Fibroblast of pulmonary artery (primary cell): ENCODE results near the gene FSTL3.

Experiments
- DNase-seq: peaks from one replicate; pipeline ENCODE4 v3.0.0-alpha.2; 2010; ENCODE audit warnings: low read depth
- H3K4me3 ChIP-seq: replicated peaks from 2 replicates; pipeline ENCODE4 v1.5.1; 2011; ENCODE audit warnings: low read depth, mild to moderate bottlenecking, control low read depth, low read length, moderate library complexity
- TF ChIP-seq, protein P1 (sequence below): IDR thresholded peaks from 2 replicates; pipeline ENCODE4 v1.5.1; 2011; ENCODE audit warnings: mild to moderate bottlenecking, control low read depth, low read length, inconsistent platforms; ENCODE audit errors: missing control alignments

The FSTL3 gene

DNA sequence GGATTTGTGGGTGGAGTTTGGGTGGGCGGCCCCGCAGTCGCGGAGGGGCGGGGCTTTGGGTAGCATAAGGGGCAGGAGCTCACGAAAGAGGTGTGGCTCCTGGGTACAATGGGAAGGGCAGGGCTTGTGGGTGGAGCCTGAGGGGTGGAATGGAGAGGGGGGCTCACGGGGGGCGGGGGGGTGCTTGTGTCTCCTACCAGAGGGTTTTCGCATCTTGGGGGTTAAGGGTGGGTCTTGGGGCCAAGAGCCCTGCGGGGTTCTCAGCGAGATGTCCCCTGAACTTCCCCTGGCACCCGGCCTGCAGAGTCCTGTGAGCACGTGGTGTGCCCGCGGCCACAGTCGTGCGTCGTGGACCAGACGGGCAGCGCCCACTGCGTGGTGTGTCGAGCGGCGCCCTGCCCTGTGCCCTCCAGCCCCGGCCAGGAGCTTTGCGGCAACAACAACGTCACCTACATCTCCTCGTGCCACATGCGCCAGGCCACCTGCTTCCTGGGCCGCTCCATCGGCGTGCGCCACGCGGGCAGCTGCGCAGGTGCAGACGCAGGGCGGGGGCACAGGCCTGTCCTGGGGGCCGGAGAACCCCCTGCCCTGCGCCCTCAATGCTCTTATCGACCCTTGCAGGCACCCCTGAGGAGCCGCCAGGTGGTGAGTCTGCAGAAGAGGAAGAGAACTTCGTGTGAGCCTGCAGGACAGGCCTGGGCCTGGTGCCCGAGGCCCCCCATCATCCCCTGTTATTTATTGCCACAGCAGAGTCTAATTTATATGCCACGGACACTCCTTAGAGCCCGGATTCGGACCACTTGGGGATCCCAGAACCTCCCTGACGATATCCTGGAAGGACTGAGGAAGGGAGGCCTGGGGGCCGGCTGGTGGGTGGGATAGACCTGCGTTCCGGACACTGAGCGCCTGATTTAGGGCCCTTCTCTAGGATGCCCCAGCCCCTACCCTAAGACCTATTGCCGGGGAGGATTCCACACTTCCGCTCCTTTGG is 5.1 kb downstream of the FSTL3 start:
- H3K4me3 ChIP-seq: peak overlapping the region; percentile 60
- DNase-seq: no peak
- TF ChIP-seq, protein P1, sequence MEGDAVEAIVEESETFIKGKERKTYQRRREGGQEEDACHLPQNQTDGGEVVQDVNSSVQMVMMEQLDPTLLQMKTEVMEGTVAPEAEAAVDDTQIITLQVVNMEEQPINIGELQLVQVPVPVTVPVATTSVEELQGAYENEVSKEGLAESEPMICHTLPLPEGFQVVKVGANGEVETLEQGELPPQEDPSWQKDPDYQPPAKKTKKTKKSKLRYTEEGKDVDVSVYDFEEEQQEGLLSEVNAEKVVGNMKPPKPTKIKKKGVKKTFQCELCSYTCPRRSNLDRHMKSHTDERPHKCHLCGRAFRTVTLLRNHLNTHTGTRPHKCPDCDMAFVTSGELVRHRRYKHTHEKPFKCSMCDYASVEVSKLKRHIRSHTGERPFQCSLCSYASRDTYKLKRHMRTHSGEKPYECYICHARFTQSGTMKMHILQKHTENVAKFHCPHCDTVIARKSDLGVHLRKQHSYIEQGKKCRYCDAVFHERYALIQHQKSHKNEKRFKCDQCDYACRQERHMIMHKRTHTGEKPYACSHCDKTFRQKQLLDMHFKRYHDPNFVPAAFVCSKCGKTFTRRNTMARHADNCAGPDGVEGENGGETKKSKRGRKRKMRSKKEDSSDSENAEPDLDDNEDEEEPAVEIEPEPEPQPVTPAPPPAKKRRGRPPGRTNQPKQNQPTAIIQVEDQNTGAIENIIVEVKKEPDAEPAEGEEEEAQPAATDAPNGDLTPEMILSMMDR: no peak

DNA sequence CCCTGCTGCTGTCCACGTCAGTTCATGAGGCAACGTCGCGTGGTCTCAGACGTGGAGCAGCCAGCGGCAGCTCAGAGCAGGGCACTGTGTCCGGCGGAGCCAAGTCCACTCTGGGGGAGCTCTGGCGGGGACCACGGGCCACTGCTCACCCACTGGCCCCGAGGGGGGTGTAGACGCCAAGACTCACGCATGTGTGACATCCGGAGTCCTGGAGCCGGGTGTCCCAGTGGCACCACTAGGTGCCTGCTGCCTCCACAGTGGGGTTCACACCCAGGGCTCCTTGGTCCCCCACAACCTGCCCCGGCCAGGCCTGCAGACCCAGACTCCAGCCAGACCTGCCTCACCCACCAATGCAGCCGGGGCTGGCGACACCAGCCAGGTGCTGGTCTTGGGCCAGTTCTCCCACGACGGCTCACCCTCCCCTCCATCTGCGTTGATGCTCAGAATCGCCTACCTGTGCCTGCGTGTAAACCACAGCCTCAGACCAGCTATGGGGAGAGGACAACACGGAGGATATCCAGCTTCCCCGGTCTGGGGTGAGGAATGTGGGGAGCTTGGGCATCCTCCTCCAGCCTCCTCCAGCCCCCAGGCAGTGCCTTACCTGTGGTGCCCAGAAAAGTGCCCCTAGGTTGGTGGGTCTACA is 6.6 kb downstream of the FSTL3 start:
- TF ChIP-seq, protein P1: no peak
- DNase-seq: no peak
- H3K4me3 ChIP-seq: no peak overlapping the region

DNA sequence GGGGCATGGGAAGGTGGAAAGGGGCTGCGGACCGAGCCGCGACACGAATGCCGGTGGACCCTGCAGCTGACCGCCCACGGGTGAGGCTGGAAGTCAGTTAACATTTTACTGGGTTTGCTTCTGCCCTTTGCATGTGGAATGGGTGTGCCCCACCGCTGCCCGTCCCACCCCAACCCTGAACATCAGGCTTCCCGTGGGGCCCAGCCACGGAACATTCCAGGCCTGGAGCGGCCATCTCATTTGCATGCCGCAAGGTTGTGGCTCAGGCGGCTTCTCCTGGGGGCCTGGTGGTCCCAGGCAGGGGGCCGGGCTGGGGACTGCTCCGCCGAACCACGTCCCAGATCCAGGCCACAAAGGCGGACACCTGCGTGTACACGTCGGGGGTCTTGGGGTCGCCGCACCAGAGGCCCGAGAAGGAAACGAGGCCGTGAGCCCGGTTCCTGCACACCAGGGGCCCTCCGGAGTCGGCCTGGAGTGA is 9.3 kb downstream of the FSTL3 start:
- no peak overlapping the region for H3K4me3 ChIP-seq
- DNase-seq: no peak
- TF ChIP-seq, protein P1: no peak

DNA sequence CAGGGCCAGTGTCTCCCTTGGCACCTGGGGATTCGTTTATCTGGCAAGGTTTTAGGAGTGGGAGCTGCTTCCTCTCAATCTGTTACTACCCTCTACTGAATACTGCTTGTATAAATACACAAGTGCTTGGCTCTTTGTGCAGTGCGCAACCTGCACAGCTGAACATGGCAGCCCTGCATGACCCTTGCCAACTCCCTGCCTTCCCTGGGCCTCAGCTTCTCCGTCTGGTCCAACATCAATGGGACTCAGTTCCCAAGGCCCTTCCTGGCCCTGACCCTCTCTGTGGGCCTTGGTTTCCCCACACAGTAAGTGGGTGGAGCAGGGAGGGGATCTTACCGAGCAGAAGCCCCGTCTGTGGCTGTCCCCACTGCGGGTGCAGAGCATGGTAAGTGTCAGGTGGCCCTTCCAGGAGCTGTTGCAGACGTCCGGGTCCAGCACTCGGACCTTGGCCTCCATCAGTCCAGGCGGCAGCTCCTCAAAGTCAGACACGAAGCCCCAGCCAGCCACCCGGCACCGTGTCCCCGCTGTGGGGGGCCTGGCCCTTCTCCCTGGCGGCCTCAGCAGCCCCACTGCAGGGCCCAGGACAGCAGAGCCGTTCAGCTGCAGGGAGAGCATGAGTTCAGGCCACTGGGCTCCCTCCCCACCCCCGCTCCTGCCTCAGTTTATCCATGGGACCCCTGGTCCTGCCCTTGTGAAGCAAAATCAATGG is 10.6 kb downstream of the FSTL3 start:
- no peak for DNase-seq
- H3K4me3 ChIP-seq: no peak overlapping the region
- TF ChIP-seq, protein P1: no peak

DNA sequence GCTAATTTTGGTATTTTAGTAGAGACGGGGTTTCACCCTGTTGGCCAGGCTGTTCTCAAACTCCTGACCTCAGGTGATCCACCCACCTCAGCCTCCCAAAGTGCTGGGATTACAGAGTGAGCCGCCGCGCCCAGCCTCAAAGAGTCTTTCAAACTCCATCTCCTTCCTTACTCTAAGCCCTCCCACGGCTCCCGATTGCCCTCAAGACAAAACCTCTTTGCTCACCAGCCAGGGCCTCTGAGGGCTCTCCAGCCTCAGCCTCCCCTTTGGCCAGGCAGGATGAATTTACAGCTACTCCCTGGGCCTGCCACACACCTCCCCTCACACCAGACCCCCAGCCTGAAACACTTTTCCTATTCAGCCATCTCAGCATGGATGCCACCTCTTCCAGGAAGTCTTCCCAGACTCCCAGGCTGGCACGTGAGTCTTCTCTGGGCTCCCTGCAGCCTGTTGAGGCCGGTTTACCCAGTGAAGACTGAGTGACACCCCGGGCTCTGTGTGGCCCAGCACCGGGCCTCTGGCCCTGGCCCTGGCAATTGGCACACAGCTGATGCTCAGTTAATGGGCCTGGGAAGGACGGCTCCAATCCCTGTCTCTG is 11.5 kb downstream of the FSTL3 start:
- TF ChIP-seq, protein P1: no peak
- no peak for DNase-seq
- no peak overlapping the region for H3K4me3 ChIP-seq

DNA sequence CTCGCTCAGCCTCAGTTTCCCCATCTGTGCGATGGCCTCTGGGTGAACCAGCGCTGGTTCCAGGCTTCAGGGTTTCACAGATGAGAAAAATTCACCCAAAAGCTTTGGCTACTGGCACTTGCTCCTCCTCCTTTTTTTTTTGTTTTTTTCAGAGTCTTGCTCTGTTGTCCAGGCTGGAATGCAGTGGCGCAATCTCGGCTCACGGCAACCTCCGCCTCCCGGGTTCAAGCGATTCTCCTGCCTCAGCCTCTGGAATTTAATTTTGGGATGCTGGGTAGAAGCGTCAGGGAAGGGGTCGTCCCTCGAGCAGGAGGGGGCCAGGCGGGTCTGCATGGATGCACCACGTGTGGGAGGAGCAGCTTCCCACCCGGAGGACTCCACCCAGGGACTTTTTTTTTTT is 12.0 kb downstream of the FSTL3 start:
- DNase-seq: no peak
- TF ChIP-seq, protein P1: no peak

More for the DNA sequence above, 12.0 kb downstream of the FSTL3 start:
- no peak overlapping the region for H3K4me3 ChIP-seq
